Measurements from ENCODE around the gene IFNAR1. TPM values are rescaled to one million over a fixed set of nuclear protein-coding genes. Genes with fewer than 3 reads are reported as not detected.

Gene IFNAR1
- total and polyA plus RNA-seq, 2 experiments from 2014 or later: 24.0 to 65.1 TPM

- TF ChIP-seq EZH2 (IDR thresholded peaks at IDR 0.05; ENCODE audit: insufficient read depth, poor library complexity, severe bottlenecking) (no peak), EZH2phosphoT487 (IDR thresholded peaks at IDR 0.05; ENCODE audit: insufficient read depth, low read depth) (no peak)
- Histone ChIP-seq H3K4me2 (ENCODE audit: unreplicated experiment) (no peak overlapping the region), H3F3A (ENCODE audit: insufficient read depth) (peaks cover 11% of the 10 kb centered on the region), H3K4me1 (ENCODE audit: insufficient read depth) (peaks cover 15% of the 10 kb centered on the region), H2AFZ (no peak overlapping the region), H3K4me3 (no peak overlapping the region), H3K36me3 (ENCODE audit: low read depth) (no peaks in the 10 kb centered on the region), H3K79me2 (ENCODE audit: insufficient read depth) (no peaks in the 10 kb centered on the region), H4K20me1 (ENCODE audit: insufficient read depth) (no peaks in the 10 kb centered on the region), H3K9me2 (ENCODE audit: insufficient read depth) (no peaks in the 10 kb centered on the region), H3K9me3 (ENCODE audit: low read depth) (no peaks in the 10 kb centered on the region), H3K27me3 (replicated peaks; ENCODE audit: insufficient read depth) (no peaks in the 10 kb centered on the region), H3K27ac (no peak overlapping the region), H3K9ac (no peak overlapping the region)
- DNase-seq: no peak
- WGBS, 2 experiments (ENCODE audit: low coverage in 1 of 2, low lambda C conversion rate in 2 of 2, missing lambda C conversion rate in 2 of 2): 97% methylated on average over 8 to 11 of the region's 12 CpGs
- in situ Hi-C loops (cut with MboI): no loop called here
Measured at GRCh38 chr21:33372582-33372981, 47.8 kb downstream of the IFNAR1 start.

GRCh38 chr21:33373451-33373850 lies 48.7 kb downstream of the IFNAR1 start:
- no peaks in the 10 kb centered on the region for H3K27me3 ChIP-seq (replicated peaks; ENCODE audit: insufficient read depth)
- H3K4me1 ChIP-seq (ENCODE audit: insufficient read depth): peaks cover 15% of the 10 kb centered on the region
- peak overlapping the region; percentile 0 for H2AFZ ChIP-seq
- H3F3A ChIP-seq (ENCODE audit: insufficient read depth): peaks cover 11% of the 10 kb centered on the region
- H3K9me3 ChIP-seq (ENCODE audit: low read depth): no peaks in the 10 kb centered on the region
- no peaks in the 10 kb centered on the region for H3K36me3 ChIP-seq (ENCODE audit: low read depth)
- no peaks in the 10 kb centered on the region for H3K9me2 ChIP-seq (ENCODE audit: insufficient read depth)
- H3K79me2 ChIP-seq (ENCODE audit: insufficient read depth): no peaks in the 10 kb centered on the region
- in situ Hi-C loops (cut with MboI): no loop called here
- H3K27ac ChIP-seq: no peak overlapping the region
- peak; percentile 35 for DNase-seq
- TF ChIP-seq EZH2phosphoT487 (IDR thresholded peaks at IDR 0.05; ENCODE audit: insufficient read depth, low read depth) (no peak), EZH2 (IDR thresholded peaks at IDR 0.05; ENCODE audit: insufficient read depth, poor library complexity, severe bottlenecking) (no peak)
- H3K9ac ChIP-seq: no peak overlapping the region
- H3K4me3 ChIP-seq: no peak overlapping the region
- 92 to 100% methylated on average over 2 of the region's 2 CpGs for WGBS, 2 experiments (ENCODE audit: low coverage in 1 of 2, low lambda C conversion rate in 2 of 2, missing lambda C conversion rate in 2 of 2)
- H3K4me2 ChIP-seq (ENCODE audit: unreplicated experiment): no peak overlapping the region
- H4K20me1 ChIP-seq (ENCODE audit: insufficient read depth): no peaks in the 10 kb centered on the region

GRCh38 chr21:33374080-33374449 lies 49.3 kb downstream of the IFNAR1 start:
- WGBS, 2 experiments (ENCODE audit: low coverage in 1 of 2, low lambda C conversion rate in 2 of 2, missing lambda C conversion rate in 2 of 2): 40 to 45% methylated on average over 2 of the region's 2 CpGs
- no peaks in the 10 kb centered on the region for H3K27me3 ChIP-seq (replicated peaks; ENCODE audit: insufficient read depth)

GRCh38 chr21:33374450-33375096 lies 49.8 kb downstream of the IFNAR1 start:
- TF ChIP-seq EZH2phosphoT487 (IDR thresholded peaks at IDR 0.05; ENCODE audit: insufficient read depth, low read depth) (no peak), EZH2 (IDR thresholded peaks at IDR 0.05; ENCODE audit: insufficient read depth, poor library complexity, severe bottlenecking) (no peak)
- in situ Hi-C loops (cut with MboI): no loop called here
- no peaks in the 10 kb centered on the region for H3K79me2 ChIP-seq (ENCODE audit: insufficient read depth)
- no peaks in the 10 kb centered on the region for H3K36me3 ChIP-seq (ENCODE audit: low read depth)
- H3K9ac ChIP-seq: no peak overlapping the region
- no peak overlapping the region for H3K4me3 ChIP-seq
- peaks cover 22% of the 10 kb centered on the region for H3K4me1 ChIP-seq (ENCODE audit: insufficient read depth)
- 25 to 26% methylated on average over 4 of the region's 4 CpGs for WGBS, 2 experiments (ENCODE audit: low coverage in 1 of 2, low lambda C conversion rate in 2 of 2, missing lambda C conversion rate in 2 of 2)
- H3K9me2 ChIP-seq (ENCODE audit: insufficient read depth): no peaks in the 10 kb centered on the region
- no peaks in the 10 kb centered on the region for H3K9me3 ChIP-seq (ENCODE audit: low read depth)
- H3F3A ChIP-seq (ENCODE audit: insufficient read depth): peaks cover 19% of the 10 kb centered on the region
- H3K4me2 ChIP-seq (ENCODE audit: unreplicated experiment): no peak overlapping the region
- no peak overlapping the region for H3K27ac ChIP-seq
- H4K20me1 ChIP-seq (ENCODE audit: insufficient read depth): no peaks in the 10 kb centered on the region
- H3K27me3 ChIP-seq (replicated peaks; ENCODE audit: insufficient read depth): no peaks in the 10 kb centered on the region
- DNase-seq: peak; percentile 58
- H2AFZ ChIP-seq: peak overlapping the region; percentile 26

More at GRCh38 chr21:33374080-33374449, 49.3 kb downstream of the IFNAR1 start:
- Histone ChIP-seq H3K27ac (no peak overlapping the region), H3K79me2 (ENCODE audit: insufficient read depth) (no peaks in the 10 kb centered on the region), H3K4me2 (ENCODE audit: unreplicated experiment) (no peak overlapping the region), H4K20me1 (ENCODE audit: insufficient read depth) (no peaks in the 10 kb centered on the region), H3K4me1 (ENCODE audit: insufficient read depth) (peaks cover 16% of the 10 kb centered on the region), H3F3A (ENCODE audit: insufficient read depth) (peaks cover 14% of the 10 kb centered on the region), H3K36me3 (ENCODE audit: low read depth) (no peaks in the 10 kb centered on the region), H3K9me2 (ENCODE audit: insufficient read depth) (no peaks in the 10 kb centered on the region), H2AFZ (peak overlapping the region; percentile 0), H3K9ac (no peak overlapping the region), H3K4me3 (no peak overlapping the region), H3K9me3 (ENCODE audit: low read depth) (no peaks in the 10 kb centered on the region)
- DNase-seq: no peak
- in situ Hi-C loops (cut with MboI): no loop called here
- no peak for TF ChIP-seq EZH2 (IDR thresholded peaks at IDR 0.05; ENCODE audit: insufficient read depth, poor library complexity, severe bottlenecking)
